ENCODE results near the gene PCDH9. TPM values are rescaled to one million over a fixed set of nuclear protein-coding genes. Genes with fewer than 3 reads are reported as not detected.

The PCDH9 gene
- total RNA-seq, 1 donor from 2014 or later: 10.4 TPM

- H3K27ac ChIP-seq (ENCODE audit: low read depth, low read length): no peak overlapping the region
- Mint-ChIP-seq H3K27me3 (ENCODE audit: low read depth, unreplicated experiment) (no peaks in the 10 kb centered on the region), H3K4me1 (ENCODE audit: low read depth, unreplicated experiment) (peaks cover 4% of the 10 kb centered on the region), H3K27ac (ENCODE audit: unreplicated experiment) (no peak overlapping the region), H3K9me3 (ENCODE audit: unreplicated experiment) (no peaks in the 10 kb centered on the region), H3K4me3 (ENCODE audit: unreplicated experiment) (no peak overlapping the region), H3K36me3 (ENCODE audit: low read depth, unreplicated experiment) (no peaks in the 10 kb centered on the region)
- FAIRE-seq (no peak), DNase-seq (ENCODE audit: low read depth) (no peak)
- H3K4me3 ChIP-seq (ENCODE audit: insufficient read depth, low read depth, low read length): no peak overlapping the region
- no peak for TF ChIP-seq EZH2 (IDR thresholded peaks at IDR 0.05; ENCODE audit: insufficient read depth, low read length)
- TF ChIP-seq CTCF (IDR thresholded peaks at IDR 0.05; ENCODE audit: insufficient read depth, low read depth, low read length): no peak
- H3K79me2 ChIP-seq (ENCODE audit: insufficient read depth, low read length): no peaks in the 10 kb centered on the region
- H3K36me3 ChIP-seq (ENCODE audit: insufficient read depth, low read length): no peaks in the 10 kb centered on the region
- H3K9me3 ChIP-seq (ENCODE audit: insufficient read depth, low read depth, low read length): no peaks in the 10 kb centered on the region
- H3K27me3 ChIP-seq (ENCODE audit: insufficient read depth, low read length): no peaks in the 10 kb centered on the region
- no peak overlapping the region for H2AFZ ChIP-seq (ENCODE audit: low read depth, low read length)
- H3K9ac ChIP-seq (ENCODE audit: low read length): no peak overlapping the region
- no peaks in the 10 kb centered on the region for H4K20me1 ChIP-seq (ENCODE audit: insufficient read depth, low read length)
- no peak overlapping the region for H3K4me2 ChIP-seq (ENCODE audit: low read length)
- H3K4me1 ChIP-seq (ENCODE audit: insufficient read depth, low read length): no peaks in the 10 kb centered on the region
These were observed 400.3 kb downstream of the PCDH9 start for GRCh38 chr13:66829803-66830202.

- no peaks in the 10 kb centered on the region for H3K9me3 ChIP-seq (ENCODE audit: insufficient read depth, low read depth, low read length)
- Mint-ChIP-seq H3K27me3 (ENCODE audit: low read depth, unreplicated experiment) (no peaks in the 10 kb centered on the region), H3K36me3 (ENCODE audit: low read depth, unreplicated experiment) (no peaks in the 10 kb centered on the region), H3K4me3 (ENCODE audit: unreplicated experiment) (no peak overlapping the region), H3K9me3 (ENCODE audit: unreplicated experiment) (no peaks in the 10 kb centered on the region), H3K27ac (ENCODE audit: unreplicated experiment) (no peak overlapping the region), H3K4me1 (ENCODE audit: low read depth, unreplicated experiment) (peaks cover 4% of the 10 kb centered on the region)
- H3K9ac ChIP-seq (ENCODE audit: low read length): no peak overlapping the region
- TF ChIP-seq CTCF (IDR thresholded peaks at IDR 0.05; ENCODE audit: insufficient read depth, low read depth, low read length): no peak
- TF ChIP-seq EZH2 (IDR thresholded peaks at IDR 0.05; ENCODE audit: insufficient read depth, low read length): no peak
- H3K79me2 ChIP-seq (ENCODE audit: insufficient read depth, low read length): no peaks in the 10 kb centered on the region
- H3K27ac ChIP-seq (ENCODE audit: low read depth, low read length): no peak overlapping the region
- H2AFZ ChIP-seq (ENCODE audit: low read depth, low read length): no peak overlapping the region
- FAIRE-seq (no peak), DNase-seq (ENCODE audit: low read depth) (no peak)
- H3K27me3 ChIP-seq (ENCODE audit: insufficient read depth, low read length): no peaks in the 10 kb centered on the region
- no peaks in the 10 kb centered on the region for H4K20me1 ChIP-seq (ENCODE audit: insufficient read depth, low read length)
- H3K36me3 ChIP-seq (ENCODE audit: insufficient read depth, low read length): no peaks in the 10 kb centered on the region
- H3K4me2 ChIP-seq (ENCODE audit: low read length): no peak overlapping the region
- H3K4me3 ChIP-seq (ENCODE audit: insufficient read depth, low read depth, low read length): no peak overlapping the region
- H3K4me1 ChIP-seq (ENCODE audit: insufficient read depth, low read length): no peaks in the 10 kb centered on the region
These were observed 403.7 kb downstream of the PCDH9 start for GRCh38 chr13:66826398-66826797.

- Mint-ChIP-seq H3K27ac (ENCODE audit: unreplicated experiment) (no peak overlapping the region), H3K4me3 (ENCODE audit: unreplicated experiment) (no peak overlapping the region), H3K9me3 (ENCODE audit: unreplicated experiment) (no peaks in the 10 kb centered on the region), H3K27me3 (ENCODE audit: low read depth, unreplicated experiment) (no peaks in the 10 kb centered on the region), H3K4me1 (ENCODE audit: low read depth, unreplicated experiment) (no peaks in the 10 kb centered on the region), H3K36me3 (ENCODE audit: low read depth, unreplicated experiment) (no peaks in the 10 kb centered on the region)
- DNase-seq (ENCODE audit: low read depth) (no peak), FAIRE-seq (no peak)
- Histone ChIP-seq H2AFZ (ENCODE audit: low read depth, low read length) (no peak overlapping the region), H3K9me3 (ENCODE audit: insufficient read depth, low read depth, low read length) (no peaks in the 10 kb centered on the region), H3K4me1 (ENCODE audit: insufficient read depth, low read length) (no peaks in the 10 kb centered on the region), H3K27ac (ENCODE audit: low read depth, low read length) (no peak overlapping the region), H3K36me3 (ENCODE audit: insufficient read depth, low read length) (no peaks in the 10 kb centered on the region), H3K4me2 (ENCODE audit: low read length) (no peak overlapping the region), H3K4me3 (ENCODE audit: insufficient read depth, low read depth, low read length) (no peak overlapping the region), H3K9ac (ENCODE audit: low read length) (no peak overlapping the region), H3K27me3 (ENCODE audit: insufficient read depth, low read length) (no peaks in the 10 kb centered on the region), H3K79me2 (ENCODE audit: insufficient read depth, low read length) (no peaks in the 10 kb centered on the region), H4K20me1 (ENCODE audit: insufficient read depth, low read length) (no peaks in the 10 kb centered on the region)
- TF ChIP-seq EZH2 (IDR thresholded peaks at IDR 0.05; ENCODE audit: insufficient read depth, low read length) (no peak), CTCF (IDR thresholded peaks at IDR 0.05; ENCODE audit: insufficient read depth, low read depth, low read length) (no peak)
These were observed 408.6 kb downstream of the PCDH9 start for GRCh38 chr13:66821551-66821950.

Measured in astrocyte (in vitro differentiated cells and primary cell).